ENCODE results near the gene EVI5L.

The EVI5L gene

GRCh38 chr19:7829561-7830271, at the start of gene EVI5L:
Gene EVI5L (plus strand): TSS chr19:7830218. CDS start chr19:7846543, 16,325 bp downstream.
- H3K4me3 ChIP-seq (ENCODE audit: low read length) = peak within 1 kb of the TSS; percentile 79
- peak within 1 kb of the TSS; percentile 74 for H3K9ac ChIP-seq (ENCODE audit: low read length)
- H3K27me3 ChIP-seq (replicated peaks; ENCODE audit: control insufficient read depth, insufficient read depth, low read length) = no peaks in the 10 kb centered on the region
- DNase-seq (ENCODE audit: low read depth) = peak; percentile 99
- H3K4me1 ChIP-seq (ENCODE audit: control insufficient read depth, insufficient read depth, low read length) = peaks cover 34% of the 10 kb centered on the region
- H3K36me3 ChIP-seq (ENCODE audit: control insufficient read depth, insufficient read depth, low read length, severe bottlenecking) = no peaks in the 10 kb centered on the region
- no peaks in the 10 kb centered on the region for H3K9me3 ChIP-seq (ENCODE audit: control insufficient read depth, low read length)

GRCh38 chr19:7781157-7781556, 48.9 kb upstream of the EVI5L start:
- Histone ChIP-seq H3K27me3 (replicated peaks; ENCODE audit: control insufficient read depth, insufficient read depth, low read length) (peaks cover 49% of the 10 kb centered on the region), H3K4me1 (ENCODE audit: control insufficient read depth, insufficient read depth, low read length) (peaks cover 9% of the 10 kb centered on the region), H3K9me3 (ENCODE audit: control insufficient read depth, low read length) (peaks cover 9% of the 10 kb centered on the region), H3K4me3 (ENCODE audit: low read length) (no peak overlapping the region), H3K36me3 (ENCODE audit: control insufficient read depth, insufficient read depth, low read length, severe bottlenecking) (no peaks in the 10 kb centered on the region), H3K9ac (ENCODE audit: low read length) (no peak overlapping the region)
- DNase-seq (ENCODE audit: low read depth) = no peak

DNA sequence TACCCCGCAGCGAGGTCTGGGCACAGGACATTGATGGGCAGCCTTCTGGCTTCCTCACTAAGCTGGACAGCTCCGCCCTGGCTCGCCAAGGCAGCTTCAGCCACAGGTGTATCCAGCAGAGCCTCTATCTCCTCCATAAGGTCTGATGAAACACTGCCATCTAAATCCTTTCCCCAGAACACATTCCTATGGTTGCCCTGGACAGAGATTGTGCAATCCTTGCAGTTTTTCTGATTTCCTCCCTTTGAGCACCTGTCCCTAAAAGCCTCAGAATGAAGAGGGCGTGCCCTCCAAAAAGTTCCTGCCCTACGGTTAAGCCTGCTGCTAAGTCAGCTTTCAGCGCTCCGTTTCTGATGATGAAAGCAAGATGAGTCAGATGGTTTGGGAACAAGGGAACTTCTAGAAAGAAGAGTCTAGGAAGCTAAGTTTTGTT, 46.0 kb upstream of the EVI5L start:
- no peak overlapping the region for H3K4me3 ChIP-seq (ENCODE audit: low read length)
- peak; percentile 44 for DNase-seq (ENCODE audit: low read depth)
- H3K27me3 ChIP-seq (replicated peaks; ENCODE audit: control insufficient read depth, insufficient read depth, low read length) = peaks cover 58% of the 10 kb centered on the region
- no peak overlapping the region for H3K9ac ChIP-seq (ENCODE audit: low read length)
- H3K36me3 ChIP-seq (ENCODE audit: control insufficient read depth, insufficient read depth, low read length, severe bottlenecking) = no peaks in the 10 kb centered on the region
- H3K4me1 ChIP-seq (ENCODE audit: control insufficient read depth, insufficient read depth, low read length) = peaks cover 9% of the 10 kb centered on the region
- peaks cover 9% of the 10 kb centered on the region for H3K9me3 ChIP-seq (ENCODE audit: control insufficient read depth, low read length)

DNA sequence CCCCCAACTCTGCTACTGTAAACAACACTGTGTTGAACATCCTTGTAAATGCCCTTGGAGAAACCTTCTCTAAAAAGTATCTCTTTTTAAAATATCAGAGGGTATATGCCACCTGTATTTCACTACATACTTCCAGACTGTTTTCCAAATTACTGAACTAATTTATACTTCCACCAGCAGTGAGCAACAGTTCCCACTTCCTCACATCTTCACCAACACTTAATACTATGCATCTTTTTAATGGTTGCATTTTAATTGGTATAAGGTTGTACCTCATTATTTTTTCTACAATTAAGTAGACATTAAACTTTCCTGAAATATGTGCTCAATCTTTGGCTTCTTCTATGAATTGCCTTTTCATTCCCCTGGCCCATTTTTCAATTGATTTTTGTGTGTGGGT, 45.2 kb upstream of the EVI5L start:
- H3K4me3 ChIP-seq (ENCODE audit: low read length) = no peak overlapping the region
- no peak for DNase-seq (ENCODE audit: low read depth)
- H3K9ac ChIP-seq (ENCODE audit: low read length) = no peak overlapping the region
- H3K4me1 ChIP-seq (ENCODE audit: control insufficient read depth, insufficient read depth, low read length) = peaks cover 9% of the 10 kb centered on the region
- H3K9me3 ChIP-seq (ENCODE audit: control insufficient read depth, low read length) = peaks cover 9% of the 10 kb centered on the region
- H3K27me3 ChIP-seq (replicated peaks; ENCODE audit: control insufficient read depth, insufficient read depth, low read length) = peaks cover 56% of the 10 kb centered on the region
- H3K36me3 ChIP-seq (ENCODE audit: control insufficient read depth, insufficient read depth, low read length, severe bottlenecking) = no peaks in the 10 kb centered on the region

GRCh38 chr19:7787141-7787540, 42.9 kb upstream of the EVI5L start:
- H3K9ac ChIP-seq (ENCODE audit: low read length) = no peak overlapping the region
- no peak for DNase-seq (ENCODE audit: low read depth)
- peaks cover 4% of the 10 kb centered on the region for H3K9me3 ChIP-seq (ENCODE audit: control insufficient read depth, low read length)
- peaks cover 45% of the 10 kb centered on the region for H3K27me3 ChIP-seq (replicated peaks; ENCODE audit: control insufficient read depth, insufficient read depth, low read length)
- H3K36me3 ChIP-seq (ENCODE audit: control insufficient read depth, insufficient read depth, low read length, severe bottlenecking) = no peaks in the 10 kb centered on the region
- no peak overlapping the region for H3K4me3 ChIP-seq (ENCODE audit: low read length)
- peaks cover 9% of the 10 kb centered on the region for H3K4me1 ChIP-seq (ENCODE audit: control insufficient read depth, insufficient read depth, low read length)

DNA sequence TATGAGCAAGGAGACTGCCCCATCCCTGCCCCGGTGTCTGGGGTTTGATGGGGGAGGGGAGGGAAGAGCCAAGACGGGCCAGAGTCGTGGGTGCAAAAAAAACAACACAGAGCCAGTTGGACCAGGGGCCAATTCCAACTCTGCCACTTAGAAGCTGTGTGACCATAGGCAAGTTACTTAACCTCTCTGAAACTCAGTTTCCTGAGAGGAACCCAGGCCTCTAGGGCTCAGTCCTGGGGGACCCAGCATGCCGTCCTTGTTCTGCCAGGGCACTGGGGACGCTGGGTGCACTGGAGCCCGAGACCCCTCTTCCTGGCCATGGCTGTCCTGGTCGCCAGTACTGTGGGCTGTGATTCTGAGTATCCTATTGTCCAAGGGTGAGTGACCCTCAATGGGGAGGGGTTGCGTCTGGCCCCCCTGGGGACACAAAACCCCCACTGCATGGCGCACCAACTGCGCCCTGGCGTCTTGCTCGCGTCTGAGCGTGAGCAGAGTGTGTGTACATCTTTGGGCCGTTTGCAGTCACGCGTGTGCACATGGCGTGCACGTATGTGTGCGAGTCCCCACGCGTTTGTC, 42.3 kb upstream of the EVI5L start:
- H3K4me1 ChIP-seq (ENCODE audit: control insufficient read depth, insufficient read depth, low read length) = peaks cover 9% of the 10 kb centered on the region
- peaks cover 4% of the 10 kb centered on the region for H3K9me3 ChIP-seq (ENCODE audit: control insufficient read depth, low read length)
- H3K36me3 ChIP-seq (ENCODE audit: control insufficient read depth, insufficient read depth, low read length, severe bottlenecking) = no peaks in the 10 kb centered on the region
- no peak for DNase-seq (ENCODE audit: low read depth)
- no peak overlapping the region for H3K4me3 ChIP-seq (ENCODE audit: low read length)
- no peak overlapping the region for H3K9ac ChIP-seq (ENCODE audit: low read length)
- H3K27me3 ChIP-seq (replicated peaks; ENCODE audit: control insufficient read depth, insufficient read depth, low read length) = peaks cover 49% of the 10 kb centered on the region

GRCh38 chr19:7788178-7788932, 41.7 kb upstream of the EVI5L start:
- Histone ChIP-seq H3K4me3 (ENCODE audit: low read length) (no peak overlapping the region), H3K4me1 (ENCODE audit: control insufficient read depth, insufficient read depth, low read length) (peaks cover 9% of the 10 kb centered on the region), H3K36me3 (ENCODE audit: control insufficient read depth, insufficient read depth, low read length, severe bottlenecking) (no peaks in the 10 kb centered on the region), H3K27me3 (replicated peaks; ENCODE audit: control insufficient read depth, insufficient read depth, low read length) (peaks cover 45% of the 10 kb centered on the region), H3K9me3 (ENCODE audit: control insufficient read depth, low read length) (peaks cover 11% of the 10 kb centered on the region), H3K9ac (ENCODE audit: low read length) (no peak overlapping the region)
- no peak for DNase-seq (ENCODE audit: low read depth)

DNA sequence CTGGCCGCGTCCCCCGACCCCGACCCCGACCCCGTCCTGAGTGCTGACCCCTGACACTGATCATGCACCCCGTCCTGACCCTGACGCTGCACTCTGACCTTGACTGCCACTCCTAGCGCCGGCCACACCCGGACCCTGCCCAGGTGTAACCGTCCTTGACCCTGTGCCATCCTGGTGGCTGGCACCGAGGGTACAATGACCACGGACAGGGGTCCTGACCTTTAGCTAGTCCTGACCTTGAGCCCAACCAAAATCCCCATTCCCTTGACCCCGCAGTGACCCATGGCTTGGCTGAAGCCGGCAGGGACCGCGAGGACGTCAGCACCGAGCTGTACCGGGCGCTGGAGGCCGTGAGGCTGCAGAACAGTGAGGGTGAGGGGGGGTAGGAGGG, 41.1 kb upstream of the EVI5L start:
- H3K4me3 ChIP-seq (ENCODE audit: low read length) = no peak overlapping the region
- DNase-seq (ENCODE audit: low read depth) = no peak
- no peaks in the 10 kb centered on the region for H3K36me3 ChIP-seq (ENCODE audit: control insufficient read depth, insufficient read depth, low read length, severe bottlenecking)
- H3K9me3 ChIP-seq (ENCODE audit: control insufficient read depth, low read length) = peaks cover 15% of the 10 kb centered on the region
- H3K9ac ChIP-seq (ENCODE audit: low read length) = no peak overlapping the region
- H3K4me1 ChIP-seq (ENCODE audit: control insufficient read depth, insufficient read depth, low read length) = peaks cover 7% of the 10 kb centered on the region
- peaks cover 39% of the 10 kb centered on the region for H3K27me3 ChIP-seq (replicated peaks; ENCODE audit: control insufficient read depth, insufficient read depth, low read length)

- no peaks in the 10 kb centered on the region for H3K36me3 ChIP-seq (ENCODE audit: control insufficient read depth, insufficient read depth, low read length, severe bottlenecking)
- H3K9me3 ChIP-seq (ENCODE audit: control insufficient read depth, low read length) = peaks cover 20% of the 10 kb centered on the region
- H3K27me3 ChIP-seq (replicated peaks; ENCODE audit: control insufficient read depth, insufficient read depth, low read length) = peaks cover 40% of the 10 kb centered on the region
- no peak overlapping the region for H3K4me3 ChIP-seq (ENCODE audit: low read length)
- peaks cover 2% of the 10 kb centered on the region for H3K4me1 ChIP-seq (ENCODE audit: control insufficient read depth, insufficient read depth, low read length)
- no peak for DNase-seq (ENCODE audit: low read depth)
- no peak overlapping the region for H3K9ac ChIP-seq (ENCODE audit: low read length)
Measured at GRCh38 chr19:7789447-7789846, 40.6 kb upstream of the EVI5L start.

DNA sequence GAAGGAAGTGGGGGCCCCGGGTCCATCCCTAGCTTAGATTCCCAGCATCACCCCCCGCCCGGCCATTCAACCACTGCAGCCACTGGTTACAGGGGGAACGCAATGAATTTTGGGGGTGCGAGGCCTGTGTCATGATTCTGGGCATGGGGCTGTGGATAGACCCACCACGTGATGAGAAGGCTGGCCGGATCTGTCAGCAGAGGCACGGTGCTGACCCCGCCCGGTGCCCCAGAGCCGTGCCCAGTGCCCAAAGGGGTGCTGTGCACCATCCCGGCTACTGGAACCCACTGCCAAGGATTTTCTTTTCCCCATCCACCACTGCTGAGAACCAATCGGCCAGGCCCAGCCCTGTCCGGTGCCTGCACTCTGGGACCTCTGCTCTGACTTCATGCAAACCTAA, 39.6 kb upstream of the EVI5L start:
- DNase-seq (ENCODE audit: low read depth) = no peak
- no peaks in the 10 kb centered on the region for H3K4me1 ChIP-seq (ENCODE audit: control insufficient read depth, insufficient read depth, low read length)
- H3K4me3 ChIP-seq (ENCODE audit: low read length) = no peak overlapping the region
- no peaks in the 10 kb centered on the region for H3K36me3 ChIP-seq (ENCODE audit: control insufficient read depth, insufficient read depth, low read length, severe bottlenecking)
- peaks cover 18% of the 10 kb centered on the region for H3K9me3 ChIP-seq (ENCODE audit: control insufficient read depth, low read length)
- no peak overlapping the region for H3K9ac ChIP-seq (ENCODE audit: low read length)
- peaks cover 40% of the 10 kb centered on the region for H3K27me3 ChIP-seq (replicated peaks; ENCODE audit: control insufficient read depth, insufficient read depth, low read length)

DNA sequence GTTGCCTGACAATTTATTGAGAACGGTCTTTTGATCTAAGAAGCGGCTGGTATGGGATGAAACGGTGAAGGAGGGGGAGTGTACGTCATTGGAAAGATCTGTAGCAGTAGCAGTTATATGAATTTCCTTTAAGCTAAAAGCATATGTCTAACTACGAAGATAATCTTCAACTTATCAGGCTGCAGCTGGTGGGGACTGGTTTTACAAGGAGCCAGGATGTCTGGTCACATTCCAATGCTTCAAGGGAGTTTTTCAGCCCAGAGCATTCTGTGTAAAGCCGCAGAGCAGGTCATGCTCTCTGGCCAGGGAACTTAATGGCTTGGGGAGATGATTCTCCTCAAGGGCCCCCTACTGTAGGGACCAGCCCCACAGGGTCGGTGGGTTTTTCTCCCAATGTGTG, 37.7 kb upstream of the EVI5L start:
- Histone ChIP-seq H3K27me3 (replicated peaks; ENCODE audit: control insufficient read depth, insufficient read depth, low read length) (peaks cover 46% of the 10 kb centered on the region), H3K4me1 (ENCODE audit: control insufficient read depth, insufficient read depth, low read length) (no peaks in the 10 kb centered on the region), H3K9me3 (ENCODE audit: control insufficient read depth, low read length) (peaks cover 18% of the 10 kb centered on the region), H3K36me3 (ENCODE audit: control insufficient read depth, insufficient read depth, low read length, severe bottlenecking) (no peaks in the 10 kb centered on the region), H3K4me3 (ENCODE audit: low read length) (no peak overlapping the region), H3K9ac (ENCODE audit: low read length) (no peak overlapping the region)
- no peak for DNase-seq (ENCODE audit: low read depth)
